ENCODE measurements around the gene RRAS.

Gene RRAS

GRCh38 chr19:49594993-49595818 lies 44.7 kb downstream of the RRAS start:
- no peak for DNase-seq (ENCODE audit: low read depth)

DNA sequence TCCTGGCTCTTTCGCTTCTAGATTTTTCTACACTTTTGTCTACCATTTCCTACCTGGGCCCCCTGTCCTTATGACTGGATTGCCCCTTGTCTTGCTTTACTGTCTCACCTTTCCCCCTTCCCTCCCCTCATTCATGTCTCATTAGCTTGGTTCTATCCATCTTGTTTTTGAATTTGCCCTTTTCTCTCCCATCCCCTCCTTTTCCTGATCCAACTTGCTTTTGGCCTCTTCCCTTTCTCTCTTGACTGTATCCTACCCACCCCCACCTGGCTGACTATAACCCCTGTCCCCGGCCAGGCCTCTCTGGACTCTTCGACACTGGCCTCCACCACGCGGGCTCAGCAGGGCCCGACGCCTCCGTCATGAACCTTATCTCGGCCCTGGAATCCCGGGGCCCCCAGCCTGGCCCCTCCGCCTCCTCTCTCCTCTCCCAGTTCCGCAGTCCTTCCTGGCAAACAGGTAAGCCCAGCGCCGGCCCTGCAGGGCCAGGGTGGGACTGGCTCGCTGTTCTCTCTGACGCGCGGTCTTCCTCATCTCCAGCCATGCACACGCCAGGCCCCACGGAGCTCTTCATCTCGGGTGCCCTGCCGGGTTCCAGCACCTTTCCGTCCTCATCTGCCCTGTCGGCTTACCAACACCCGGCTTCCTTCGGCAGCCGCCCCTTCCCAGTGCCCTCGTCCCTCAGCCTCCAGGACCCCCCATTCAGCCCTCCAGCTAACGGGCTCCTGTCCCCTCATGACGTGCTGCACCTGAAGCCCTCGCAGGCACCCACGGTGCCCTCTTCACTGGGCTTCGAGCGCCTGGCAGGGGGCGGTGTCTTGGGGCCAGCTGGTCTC lies 45.6 kb downstream of the RRAS start:
- no peak for DNase-seq (ENCODE audit: low read depth)

DNA sequence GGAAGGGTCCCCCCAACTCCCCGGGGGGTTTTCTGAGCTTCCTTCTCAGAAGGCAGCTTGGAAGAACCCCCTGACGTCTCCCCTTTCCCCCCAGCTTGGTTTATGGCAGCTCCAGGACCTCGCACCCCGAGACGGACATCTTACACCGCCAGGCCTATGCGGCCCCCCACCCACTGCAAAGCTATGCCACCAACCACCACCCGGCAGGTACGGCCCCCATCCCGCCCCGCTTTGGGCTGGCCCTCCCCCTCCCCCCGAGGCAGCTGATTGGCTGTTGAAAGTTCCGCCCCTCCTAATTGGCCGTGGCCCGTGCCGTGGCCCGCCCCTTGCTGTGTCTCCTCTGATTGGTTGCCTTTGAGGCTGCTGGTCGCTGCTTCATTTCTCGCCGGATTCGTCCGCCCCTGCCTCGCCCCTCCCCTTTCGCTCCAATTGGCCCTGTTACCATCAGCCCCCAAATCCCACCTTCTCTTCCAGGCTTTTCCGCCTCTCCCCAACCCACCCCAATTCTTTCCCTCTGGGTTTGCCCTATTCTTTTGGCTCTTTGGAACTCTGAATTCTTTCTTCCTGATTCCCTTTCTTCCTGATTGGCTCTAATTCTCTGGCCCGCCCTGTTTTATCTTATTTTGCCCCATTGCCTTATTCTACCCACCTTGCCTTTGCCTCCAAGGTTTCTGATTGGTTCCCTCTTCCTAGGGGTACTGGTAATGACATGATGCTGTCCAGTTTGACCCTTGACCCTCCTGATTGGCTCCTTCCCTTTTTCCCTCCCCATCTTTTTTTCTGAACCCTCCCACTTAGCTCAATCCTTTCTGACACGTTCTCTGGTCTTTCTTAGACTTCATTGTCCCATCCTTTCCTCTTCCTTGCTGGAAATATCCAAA lies 46.5 kb downstream of the RRAS start:
- DNase-seq (ENCODE audit: low read depth): peak; percentile 85

- DNase-seq (ENCODE audit: low read depth): no peak
Measured at GRCh38 chr19:49592486-49593232, 47.3 kb downstream of the RRAS start.

DNA sequence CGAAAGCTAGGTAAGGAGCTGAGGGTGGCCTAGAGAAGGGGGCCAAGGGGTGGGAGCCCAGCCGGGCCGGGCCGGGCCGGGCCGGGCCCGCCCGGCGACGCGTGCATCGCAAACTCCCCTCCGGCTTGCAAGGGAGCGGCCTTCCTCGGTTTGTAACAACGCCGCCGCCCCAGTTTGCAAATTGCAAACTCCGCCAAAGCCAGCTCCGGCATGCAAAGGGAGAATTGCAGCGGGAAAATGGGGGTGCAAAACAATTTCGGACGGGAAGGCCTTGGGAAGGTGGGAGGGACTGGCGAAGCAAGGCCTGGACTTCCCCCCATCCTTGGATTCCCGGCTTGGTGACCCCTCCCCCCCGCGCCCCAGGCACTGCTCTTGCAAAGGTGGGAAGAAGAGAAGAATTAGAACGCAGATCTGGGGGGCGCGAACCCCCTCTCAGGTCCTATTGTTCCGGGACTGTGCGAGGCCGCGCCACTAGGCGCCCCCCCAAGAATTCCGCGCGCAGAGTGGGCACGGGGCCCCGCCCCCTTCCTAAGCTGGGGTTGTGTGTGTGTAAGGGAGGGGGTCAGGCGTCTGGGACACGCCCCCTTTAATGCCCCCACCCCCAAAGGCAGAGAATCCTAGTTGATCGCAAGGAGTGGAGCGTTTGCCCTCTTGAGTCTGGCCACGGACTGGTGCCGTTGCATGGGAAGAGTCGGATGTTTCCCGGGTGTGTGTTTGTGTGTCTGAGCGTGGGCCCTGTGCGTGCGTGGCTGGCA lies 48.0 kb downstream of the RRAS start:
- no peak for DNase-seq (ENCODE audit: low read depth)

DNA sequence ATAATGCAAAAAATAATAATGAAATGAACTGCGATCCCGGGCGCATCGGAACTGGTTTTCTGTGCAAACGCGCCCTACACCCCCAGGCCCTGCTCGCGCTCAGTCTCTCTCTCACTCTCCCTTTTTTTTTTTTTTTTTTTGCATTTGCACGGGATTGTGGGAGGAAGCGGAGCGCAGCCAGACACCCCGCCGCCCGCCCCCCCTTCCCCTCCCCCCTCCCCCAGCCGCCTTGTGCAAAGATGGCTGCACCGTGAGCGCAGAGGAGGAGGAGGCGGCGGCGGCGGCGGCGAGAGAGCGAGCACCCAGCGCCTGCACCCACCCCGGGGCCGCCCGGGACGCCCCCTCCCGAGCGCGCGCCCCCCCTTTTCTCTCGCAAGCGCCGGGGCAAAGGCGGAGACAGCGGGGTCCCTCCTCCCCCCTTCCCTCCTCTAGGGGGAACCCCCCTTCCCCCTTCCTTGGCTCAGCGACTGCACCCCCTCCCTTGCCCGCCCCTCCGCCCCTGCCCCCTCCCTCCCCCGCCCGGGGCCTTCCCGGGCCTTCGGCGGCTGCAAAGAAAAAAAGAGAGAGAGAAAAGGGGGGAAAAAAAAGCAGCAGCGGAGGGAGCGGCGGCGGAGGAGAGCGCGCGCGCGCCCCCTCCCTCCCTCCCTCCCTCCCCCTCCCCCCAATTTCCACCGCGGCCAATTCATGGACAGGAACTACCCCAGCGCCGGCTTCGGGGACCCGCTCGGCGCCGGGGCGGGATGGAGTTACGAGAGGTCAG lies 48.8 kb downstream of the RRAS start, which contains the start of gene PRR12:
Gene PRR12 (plus strand): TSS at position 212 of the 760 bp plus-strand sequence. CDS start 473 bp downstream, at position 685.
- DNase-seq (ENCODE audit: low read depth): no peak

DNA sequence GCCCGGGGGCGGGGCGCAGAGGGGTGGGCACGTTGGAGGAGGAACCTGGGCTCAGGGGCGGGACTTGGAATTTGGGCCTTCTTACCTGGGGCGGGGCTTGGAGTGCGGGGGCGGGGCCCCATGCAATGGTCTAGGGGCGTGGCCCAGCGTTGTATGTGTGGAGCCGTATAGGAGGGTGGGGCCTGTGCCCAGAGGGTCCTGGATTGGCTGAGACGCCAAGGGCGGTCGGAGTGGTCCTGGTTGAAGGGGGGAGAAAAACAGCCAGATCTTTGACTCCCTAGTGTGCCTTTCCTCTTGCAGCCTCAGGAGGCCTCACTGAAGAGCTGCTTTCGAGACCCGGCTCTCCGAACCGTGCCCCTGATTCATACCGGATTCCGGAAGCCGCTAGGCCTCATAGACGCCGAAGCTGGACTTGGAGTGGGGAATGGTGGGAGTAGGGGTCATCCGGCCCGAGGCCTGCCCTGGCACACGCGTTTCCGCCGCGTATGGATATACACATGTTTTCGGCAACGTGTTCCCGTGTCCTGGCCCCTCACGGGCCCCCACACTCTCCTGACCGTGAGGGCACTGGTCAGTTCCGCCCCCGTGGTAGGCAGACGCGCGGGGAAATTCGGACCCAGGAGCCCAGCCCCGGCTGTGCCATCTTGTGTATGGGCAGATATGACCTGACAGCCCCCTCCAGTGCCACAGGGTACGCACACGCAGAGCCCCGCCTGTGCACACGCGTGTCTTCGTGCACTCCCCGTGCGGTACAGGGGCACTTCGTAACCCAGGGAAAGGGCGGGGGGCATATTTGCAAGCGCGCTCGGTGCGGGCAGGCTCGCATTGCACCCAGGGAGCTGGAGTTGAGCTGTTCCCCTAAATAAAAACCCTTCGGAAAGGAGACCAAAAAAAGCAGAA lies 49.6 kb downstream of the RRAS start:
- DNase-seq (ENCODE audit: low read depth): peak; percentile 88

DNA sequence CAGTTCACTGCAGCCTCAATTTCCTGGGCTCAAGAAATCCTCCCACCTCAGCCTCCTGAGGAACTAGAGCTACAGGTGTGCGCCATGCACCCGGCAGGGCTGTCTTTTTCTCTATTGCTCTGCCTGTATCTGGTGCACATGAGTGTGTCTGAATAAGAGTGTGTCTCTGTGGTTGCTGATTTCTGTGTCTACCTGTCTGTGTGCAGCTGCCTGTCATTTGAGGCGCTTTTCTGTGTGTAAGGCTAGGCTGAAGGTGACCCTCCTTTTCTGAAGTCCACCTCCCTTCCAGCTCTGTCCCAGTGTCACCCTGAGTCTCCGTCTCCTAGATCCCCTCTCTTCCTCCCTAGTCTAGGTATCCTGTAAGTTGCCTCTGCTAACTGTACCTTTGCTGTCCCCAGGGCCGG lies 50.4 kb downstream of the RRAS start:
- no peak for DNase-seq (ENCODE audit: low read depth)

DNA sequence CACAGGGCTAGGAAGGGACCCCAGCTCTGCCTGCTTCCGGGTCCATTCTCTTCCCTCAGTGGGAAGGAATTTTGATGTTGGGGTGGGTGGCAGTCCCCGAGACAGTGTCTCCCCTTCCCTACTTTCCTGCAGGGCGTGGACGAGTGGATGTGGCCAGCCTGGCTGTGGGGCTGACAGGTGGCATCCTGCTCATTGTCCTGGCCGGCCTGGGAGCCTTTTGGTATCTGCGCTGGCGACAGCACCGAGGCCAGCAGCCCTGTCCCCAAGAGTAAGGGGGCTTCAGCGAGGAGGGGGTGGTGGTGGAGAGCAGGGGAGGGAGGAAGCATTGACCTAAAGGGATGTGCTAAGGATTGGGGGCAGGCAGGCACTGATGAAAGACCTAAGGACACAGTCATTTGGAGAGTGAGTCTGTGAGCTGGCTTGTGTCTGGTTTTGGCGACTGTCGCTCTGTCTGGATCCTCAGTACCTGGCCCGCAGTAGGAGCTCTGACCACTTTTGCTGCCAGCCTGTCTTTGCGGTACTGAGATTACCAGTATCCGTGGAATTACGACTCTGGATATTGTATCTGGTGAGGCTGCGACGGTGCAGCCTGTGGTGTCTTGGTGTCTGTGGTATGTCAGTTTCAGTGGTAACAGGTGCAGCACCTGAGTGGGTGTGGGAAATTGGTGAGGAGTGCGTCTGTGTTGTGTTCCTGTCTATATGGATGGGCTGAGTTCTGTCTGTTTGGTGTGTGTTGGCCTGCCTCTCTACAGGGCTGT lies 51.4 kb downstream of the RRAS start:
- no peak for DNase-seq (ENCODE audit: low read depth)

GRCh38 chr19:49587227-49587626 lies 52.7 kb downstream of the RRAS start:
- DNase-seq (ENCODE audit: low read depth): no peak

Data from stimulated activated CD8-positive, alpha-beta memory T cell treated with anti-CD3 and anti-CD28 coated beads, Interleukin-12 subunit alpha, Interleukin-12 subunit beta, amount 100 ng/mL, for 1 hour (primary cell).